ENCODE results near the gene PCDH9.

DNA sequence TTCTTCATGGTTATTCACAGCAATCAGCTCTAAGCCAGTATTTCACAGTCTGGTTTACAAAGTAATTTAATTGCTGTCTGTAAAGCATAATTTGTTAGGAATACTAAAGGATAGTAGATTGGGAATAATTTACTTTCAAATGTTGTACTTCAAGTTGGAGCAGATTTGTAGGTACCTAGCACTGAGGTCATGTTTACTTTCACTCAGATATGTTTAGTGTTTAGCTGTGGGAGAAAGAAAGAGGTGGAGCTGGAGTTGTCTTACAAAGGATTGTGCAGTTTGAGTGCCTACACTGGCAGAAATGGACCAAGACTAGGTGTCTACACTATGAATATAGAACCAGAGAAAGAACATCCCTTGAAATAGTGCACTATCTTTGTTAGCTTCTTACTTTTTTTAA, 464.6 kb downstream of the PCDH9 start:
- no peak for TF ChIP-seq ZNF274 (IDR thresholded peaks at IDR 0.05; ENCODE audit: low read depth, low read length)
- no peak for TF ChIP-seq YY1 (IDR thresholded peaks at IDR 0.05; ENCODE audit: insufficient read depth, insufficient read length)
- no peak for TF ChIP-seq SUZ12 (IDR thresholded peaks at IDR 0.05; ENCODE audit: extremely low read depth, insufficient read depth, insufficient read length)

Measured in NT2/D1 (cell line).